ENCODE data around the gene LAD1. TPM values are rescaled to one million over a fixed set of nuclear protein-coding genes. Genes with fewer than 3 reads are reported as not detected.

LAD1 gene
- 1 to 10 TPM in 2 of 7 donors, under 1 TPM in 2, not detected in 3; 0.64 to 2.0 (median 1.3) TPM for total RNA-seq
- polyA plus RNA-seq = 1 to 10 TPM in 2 of 3 donors, under 1 TPM in 1; 0.96 to 4.0 (median 2.4) TPM
- long read RNA-seq, donor 1 = 0 reads
- long read RNA-seq, donor 2 = 0 reads

- Histone ChIP-seq H3K4me1 (peaks cover 0 to 12% (median 10%) of the 10 kb centered on the region in 6 donors), H3K27ac (no peak within 1 kb of the TSS), H3K36me3 (no peaks in the 10 kb centered on the region), H3K9me3 (no peaks in the 10 kb centered on the region), H3K4me3 (peak within 1 kb of the TSS in 3 of 8 donors; percentile 4 to 51 (median 6)), H3K27me3 (replicated peaks in 1 of 7) (peaks cover 4 to 62% (median 28%) of the 10 kb centered on the region in 7 donors)
- intact Hi-C loops (cut with DNase I; ENCODE audit: low total_unique reads) = no loop called here
- WGBS, 5 donors = 10 to 25% (median 13%) methylated on average over 4 to 25 of the region's 25 CpGs
- TF ChIP-seq CTCF (IDR thresholded peaks at IDR 0.05 in 8 of 11, conservative IDR thresholded peaks at IDR 0.05 in 3 of 11) (no peak), POLR2AphosphoS5 (IDR thresholded peaks at IDR 0.05) (no peak), POLR2A (IDR thresholded peaks at IDR 0.05) (no peak)
- DNase-seq = no peak
These were observed at the start of gene LAD1 for GRCh38 chr1:201399018-201399351. TSS of gene LAD1 (minus strand) at chr1:201399324. CDS start at chr1:201399306, 18 bp downstream.

GRCh38 chr1:201447903-201448871 is 49.1 kb upstream of the LAD1 start:
- DNase-seq = peak; percentile 88
- Histone ChIP-seq H3K4me3 (no peak overlapping the region), H3K27me3 (replicated peaks in 1 of 7) (peaks cover 0 to 15% (median 0%) of the 10 kb centered on the region in 7 donors), H3K27ac (peak overlapping the region in 4 of 8 donors; percentile 24 to 37 (median 34)), H3K9me3 (no peaks in the 10 kb centered on the region), H3K36me3 (no peaks in the 10 kb centered on the region), H3K4me1 (peaks cover 0 to 44% (median 24%) of the 10 kb centered on the region in 6 donors)
- intact Hi-C loops (cut with DNase I; ENCODE audit: low total_unique reads) = loop anchor here (10.0 kb wide), 1 partner anchor 67 kb away; no protein-coding TSS in a partner anchor
- 26 to 34% (median 31%) methylated on average over 17 to 20 of the region's 20 CpGs for WGBS, 5 donors
- TF ChIP-seq CTCF (IDR thresholded peaks at IDR 0.05 in 8 of 11, conservative IDR thresholded peaks at IDR 0.05 in 3 of 11) (peak; percentile 27 to 83 (median 76)), POLR2AphosphoS5 (IDR thresholded peaks at IDR 0.05) (peak; percentile 11 to 44 (median 36)), POLR2A (IDR thresholded peaks at IDR 0.05) (no peak)

- no peak for TF ChIP-seq POLR2AphosphoS5 (IDR thresholded peaks at IDR 0.05)
- TF ChIP-seq POLR2A (IDR thresholded peaks at IDR 0.05) = no peak
- no peak for TF ChIP-seq CTCF (IDR thresholded peaks at IDR 0.05 in 8 of 11, conservative IDR thresholded peaks at IDR 0.05 in 3 of 11)
- Histone ChIP-seq H3K27ac (no peak overlapping the region), H3K27me3 (replicated peaks in 1 of 7) (peaks cover 0 to 3% (median 0%) of the 10 kb centered on the region in 7 donors), H3K36me3 (no peaks in the 10 kb centered on the region), H3K4me1 (peaks cover 0 to 31% (median 13%) of the 10 kb centered on the region in 6 donors), H3K4me3 (no peak overlapping the region), H3K9me3 (no peaks in the 10 kb centered on the region)
- WGBS, 5 donors = 72 to 86% (median 82%) methylated on average over 6 of the region's 6 CpGs
- intact Hi-C loops (cut with DNase I; ENCODE audit: low total_unique reads) = loop anchor here (10.0 kb wide), 1 partner anchor 69 kb away; no protein-coding TSS in a partner anchor
- no peak for DNase-seq
These were observed 46.2 kb upstream of the LAD1 start for GRCh38 chr1:201445310-201445709.

GRCh38 chr1:201444792-201445191 is 45.7 kb upstream of the LAD1 start:
- intact Hi-C loops (cut with DNase I; ENCODE audit: low total_unique reads) = loop anchor here (10.0 kb wide), 1 partner anchor 70 kb away; no protein-coding TSS in a partner anchor
- Histone ChIP-seq H3K36me3 (no peaks in the 10 kb centered on the region), H3K27me3 (replicated peaks in 1 of 7) (peaks cover 0 to 5% (median 0%) of the 10 kb centered on the region in 7 donors), H3K4me1 (peaks cover 0 to 25% (median 9%) of the 10 kb centered on the region in 6 donors), H3K4me3 (no peak overlapping the region), H3K27ac (no peak overlapping the region), H3K9me3 (no peaks in the 10 kb centered on the region)
- DNase-seq = no peak
- WGBS, 5 donors = 62 to 75% (median 69%) methylated on average over 4 of the region's 4 CpGs
- TF ChIP-seq CTCF (IDR thresholded peaks at IDR 0.05 in 8 of 11, conservative IDR thresholded peaks at IDR 0.05 in 3 of 11) (no peak), POLR2AphosphoS5 (IDR thresholded peaks at IDR 0.05) (no peak), POLR2A (IDR thresholded peaks at IDR 0.05) (no peak)
